NCI-H524 treated with DMSO at 0.1 percent for 48 hours (cell line): Measurements from ENCODE around the gene DIP2C.

ENCODE experiments used
- DNase-seq: peaks from one replicate; lab custom pipeline; 2025; lab: John Stamatoyannopoulos, UW

DIP2C gene

GRCh38 chr10:625751-626711 is 63.4 kb downstream of the DIP2C start:
- no peak for DNase-seq

DNA sequence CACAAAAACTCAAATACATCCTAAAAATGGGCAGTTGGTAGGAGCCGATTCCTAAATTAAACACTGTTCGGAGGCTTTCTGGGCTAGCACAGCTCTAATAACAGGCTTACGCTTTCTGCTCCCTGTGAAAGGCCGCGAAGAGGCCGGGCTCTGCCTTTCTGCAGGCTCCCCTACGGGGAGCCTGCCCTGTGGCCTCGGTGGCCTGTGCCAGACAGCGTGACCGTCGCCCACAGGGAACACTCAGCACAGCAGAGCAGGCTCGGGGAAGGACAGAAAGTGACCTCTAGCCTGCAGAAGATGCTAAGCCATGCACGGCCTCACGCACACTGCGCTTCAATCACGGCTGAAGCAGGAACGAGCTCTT is 64.2 kb downstream of the DIP2C start:
- DNase-seq: no peak

- DNase-seq: no peak
Measured at GRCh38 chr10:624605-625332, 64.7 kb downstream of the DIP2C start.

- DNase-seq: no peak
Measured at GRCh38 chr10:624312-624604, 65.2 kb downstream of the DIP2C start.

- no peak for DNase-seq
Measured at GRCh38 chr10:623477-624311, 65.8 kb downstream of the DIP2C start.

DNA sequence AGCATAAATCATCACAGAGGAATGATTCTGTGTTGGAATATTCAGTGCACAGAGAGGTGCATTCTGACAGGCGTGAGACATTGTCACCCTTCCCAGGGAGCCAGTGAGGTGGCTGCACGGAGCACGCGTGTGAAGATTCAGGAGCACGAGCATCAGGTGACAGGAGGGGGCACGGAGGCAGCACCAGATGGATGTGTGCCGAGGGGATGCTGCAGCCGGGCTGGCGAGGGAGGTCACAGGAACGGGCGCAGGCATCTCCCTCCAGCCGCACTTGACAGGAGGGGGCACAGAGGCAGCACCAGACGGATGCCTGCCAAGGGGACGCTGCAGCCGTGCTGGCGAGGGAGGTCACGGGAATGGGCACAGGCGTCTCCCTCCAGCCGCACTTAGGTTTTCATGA is 66.5 kb downstream of the DIP2C start:
- DNase-seq: no peak

- no peak for DNase-seq
Measured at GRCh38 chr10:621981-622740, 67.3 kb downstream of the DIP2C start.

- no peak for DNase-seq
Measured at GRCh38 chr10:621513-621912, 68.0 kb downstream of the DIP2C start.

GRCh38 chr10:620971-621370 is 68.5 kb downstream of the DIP2C start:
- no peak for DNase-seq

- no peak for DNase-seq
Measured at GRCh38 chr10:620417-620816, 69.1 kb downstream of the DIP2C start.

GRCh38 chr10:619710-620109 is 69.8 kb downstream of the DIP2C start:
- DNase-seq: no peak

DNA sequence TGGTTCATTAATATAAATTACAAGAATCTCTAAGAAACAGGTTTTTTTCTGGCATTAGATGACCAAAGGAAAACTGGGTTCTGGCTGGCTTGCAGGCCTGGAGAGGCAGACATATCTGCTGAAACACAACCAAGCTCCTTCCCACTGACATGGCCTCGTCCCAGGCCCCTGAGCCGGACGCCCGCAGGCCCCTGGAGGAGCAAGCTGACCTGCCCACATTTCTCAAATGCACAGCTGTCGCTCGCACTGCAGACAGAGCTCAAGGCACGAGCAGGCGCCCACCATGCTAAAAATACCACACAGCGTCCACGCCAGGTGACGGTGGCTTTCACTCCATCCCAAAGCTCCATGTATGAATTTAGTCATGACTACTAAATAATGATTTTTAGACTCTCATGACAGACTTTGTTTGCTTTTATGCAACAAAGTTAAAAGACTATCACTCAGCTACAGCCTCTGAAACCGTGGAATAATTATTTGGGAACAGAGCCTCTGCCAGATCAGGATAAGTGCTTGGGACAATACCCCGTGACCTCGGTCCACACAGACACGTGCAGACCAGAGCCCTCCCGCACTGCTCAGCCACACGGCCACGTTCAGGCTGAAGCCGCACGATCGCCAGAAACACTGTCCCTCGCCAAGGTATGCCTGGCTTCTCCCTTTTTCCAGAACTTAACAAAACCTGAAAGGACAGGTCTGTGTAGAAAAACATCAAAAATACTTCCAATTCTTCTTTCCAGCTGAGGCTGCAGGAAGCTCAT is 71.1 kb downstream of the DIP2C start:
- no peak for DNase-seq

DNA sequence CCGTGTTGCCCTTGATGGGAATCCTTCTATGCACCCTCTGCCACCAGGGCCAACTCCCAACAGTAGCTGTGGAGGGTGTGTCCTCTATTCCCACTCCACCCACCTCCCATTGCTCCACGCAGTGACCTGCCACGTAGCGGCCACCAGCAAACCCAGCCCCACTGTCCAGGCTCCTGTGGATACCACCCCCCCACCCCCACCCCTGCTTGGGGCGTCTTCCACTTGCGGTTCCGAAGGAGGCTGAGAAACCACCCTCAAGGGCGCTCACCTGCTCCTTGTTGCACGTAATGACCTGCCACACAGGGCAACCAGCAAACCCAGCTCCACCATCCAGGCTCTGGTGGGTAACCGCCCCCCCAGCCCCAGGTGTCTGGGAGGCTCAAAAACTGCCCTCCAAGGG is 72.0 kb downstream of the DIP2C start:
- no peak for DNase-seq

GRCh38 chr10:615583-616152 is 73.8 kb downstream of the DIP2C start:
- no peak for DNase-seq

- DNase-seq: no peak
Measured at GRCh38 chr10:614790-615582, 74.5 kb downstream of the DIP2C start.

DNA sequence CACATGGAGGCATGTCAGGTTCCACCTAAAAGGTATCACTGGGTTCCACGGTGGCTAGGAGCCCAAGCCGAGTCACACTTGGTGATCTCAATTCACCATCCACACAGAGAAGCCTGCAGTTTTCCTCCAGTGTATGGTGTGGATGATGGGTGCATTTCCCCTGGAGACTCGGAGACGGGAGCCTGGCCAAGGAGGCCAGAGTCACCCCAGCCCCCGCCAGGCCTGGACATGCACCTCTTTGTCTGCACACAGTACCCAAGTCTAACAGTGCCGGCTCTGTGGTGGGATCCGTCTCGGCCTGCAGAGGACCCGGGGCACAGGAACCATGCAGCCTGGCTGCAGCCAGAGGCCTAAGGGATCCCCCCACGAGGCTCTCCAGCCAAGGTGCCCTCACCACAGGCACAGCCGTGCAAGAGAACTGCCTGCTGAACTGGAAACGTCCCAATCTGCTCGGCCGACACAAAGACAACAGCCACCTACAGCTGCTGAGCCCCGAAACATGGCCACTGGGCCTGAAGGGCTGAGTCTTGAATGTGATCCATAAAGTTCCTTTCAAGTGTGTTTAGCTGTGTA is 75.2 kb downstream of the DIP2C start:
- DNase-seq: no peak

DNA sequence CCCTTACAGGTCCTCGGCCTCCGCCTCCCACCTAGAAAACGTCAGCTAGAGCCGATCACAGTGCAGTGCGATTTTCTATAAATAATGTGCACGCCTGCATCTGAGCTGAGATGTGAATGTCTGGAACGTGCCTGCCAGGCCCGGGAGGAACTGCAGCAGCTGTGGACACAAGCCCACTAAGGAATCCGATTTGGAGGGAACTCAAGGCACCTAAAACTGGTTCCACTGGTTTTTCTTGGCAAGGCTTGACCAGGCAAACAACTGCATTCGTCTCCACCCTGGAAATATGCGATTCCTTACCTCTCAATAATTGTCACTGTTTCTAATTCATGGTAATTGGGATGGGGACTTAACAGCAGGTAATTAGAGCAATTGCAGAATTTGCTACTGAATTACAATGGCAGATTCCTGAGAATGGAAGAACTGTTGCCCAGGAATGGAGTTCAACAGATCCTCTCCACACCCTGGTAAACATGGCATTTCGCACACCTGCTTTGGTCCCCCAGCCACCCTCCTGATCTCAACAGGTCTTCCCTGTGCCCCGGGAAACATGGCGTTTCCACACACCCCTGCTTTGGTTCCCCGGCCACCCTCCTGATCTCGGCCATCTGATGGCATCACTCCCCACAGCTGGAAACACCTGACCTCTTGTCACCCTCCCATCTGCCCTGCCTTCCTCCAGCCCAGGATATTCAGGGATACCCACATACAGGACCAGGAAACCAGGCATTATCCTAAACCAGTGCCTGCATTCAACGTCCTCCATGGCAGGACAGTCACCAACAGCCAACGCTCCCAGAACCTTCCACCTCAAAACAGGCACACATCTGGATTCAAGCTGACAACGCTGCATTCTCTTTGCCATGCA is 76.0 kb downstream of the DIP2C start:
- DNase-seq: no peak

GRCh38 chr10:612696-613095 is 76.8 kb downstream of the DIP2C start:
- DNase-seq: no peak
